ENCODE measurements around the gene ZFYVE28.
"Not testable (repeated sequence)": the region's sequence is repeated elsewhere in the genome, so short reads cannot be mapped to it uniquely, and the experiment has no call there.

ZFYVE28 gene

GRCh38 chr4:2446656-2447564 is 28.5 kb upstream of the ZFYVE28 start:
- no peak for DNase-seq

- DNase-seq: no peak
Measured at GRCh38 chr4:2445571-2445970, 27.1 kb upstream of the ZFYVE28 start.

DNA sequence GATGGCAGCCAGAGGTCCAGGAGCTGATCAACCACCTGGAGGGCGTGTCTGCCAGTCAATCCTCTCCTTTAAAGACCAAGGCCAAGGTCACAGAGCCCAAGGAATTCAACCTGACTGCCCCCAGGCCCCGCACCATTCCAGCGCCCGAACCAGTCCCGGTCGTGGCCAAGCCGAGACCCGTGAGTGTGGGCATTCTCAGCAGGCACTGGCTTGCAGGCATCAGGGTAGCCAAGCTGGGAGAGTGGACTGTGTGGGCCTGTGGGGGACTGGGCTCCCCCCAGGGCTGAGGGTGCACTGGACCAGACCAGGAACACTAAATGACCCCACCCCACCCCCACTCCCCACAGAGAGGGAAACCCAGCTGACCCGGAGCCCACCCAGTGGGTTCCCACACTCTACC is 26.7 kb upstream of the ZFYVE28 start:
- no peak for DNase-seq

DNA sequence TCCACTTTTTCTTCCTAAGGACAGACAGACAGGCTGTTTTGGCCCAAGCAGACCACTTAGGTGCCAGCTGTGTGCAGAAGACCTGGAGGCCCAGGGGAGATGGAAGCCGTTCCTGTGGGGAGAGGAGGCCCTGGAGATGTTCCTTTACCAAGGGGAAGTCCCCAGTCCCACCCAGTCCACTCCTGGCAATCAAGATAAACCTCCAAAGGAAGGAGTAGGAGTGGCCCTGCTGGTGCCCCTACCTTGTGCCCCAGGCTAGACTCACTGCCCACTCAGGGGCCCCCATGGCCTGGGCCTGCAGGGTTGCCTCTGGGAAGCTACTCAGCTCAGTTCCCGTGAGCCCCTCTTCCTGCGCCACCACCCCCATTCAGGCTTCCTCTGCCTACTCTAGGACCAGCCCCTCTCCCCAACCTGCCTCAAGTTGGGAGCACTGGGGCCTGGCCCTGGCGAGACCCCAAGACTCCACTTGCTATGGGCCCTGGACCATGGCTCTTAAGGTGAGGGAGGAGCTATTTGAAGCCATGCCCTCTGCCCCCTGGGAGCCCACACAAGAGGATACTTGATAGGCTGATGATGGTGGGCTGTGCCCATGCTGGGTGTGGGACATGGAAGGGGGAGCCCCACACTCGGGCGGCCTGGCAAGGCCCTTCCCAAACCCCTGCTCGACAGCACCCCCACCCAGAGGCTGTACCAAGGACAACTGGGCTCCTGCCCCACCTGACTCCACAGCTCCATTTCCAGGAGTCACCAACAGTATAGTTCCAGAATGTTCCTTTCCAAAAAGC is 25.7 kb upstream of the ZFYVE28 start:
- no peak for DNase-seq

DNA sequence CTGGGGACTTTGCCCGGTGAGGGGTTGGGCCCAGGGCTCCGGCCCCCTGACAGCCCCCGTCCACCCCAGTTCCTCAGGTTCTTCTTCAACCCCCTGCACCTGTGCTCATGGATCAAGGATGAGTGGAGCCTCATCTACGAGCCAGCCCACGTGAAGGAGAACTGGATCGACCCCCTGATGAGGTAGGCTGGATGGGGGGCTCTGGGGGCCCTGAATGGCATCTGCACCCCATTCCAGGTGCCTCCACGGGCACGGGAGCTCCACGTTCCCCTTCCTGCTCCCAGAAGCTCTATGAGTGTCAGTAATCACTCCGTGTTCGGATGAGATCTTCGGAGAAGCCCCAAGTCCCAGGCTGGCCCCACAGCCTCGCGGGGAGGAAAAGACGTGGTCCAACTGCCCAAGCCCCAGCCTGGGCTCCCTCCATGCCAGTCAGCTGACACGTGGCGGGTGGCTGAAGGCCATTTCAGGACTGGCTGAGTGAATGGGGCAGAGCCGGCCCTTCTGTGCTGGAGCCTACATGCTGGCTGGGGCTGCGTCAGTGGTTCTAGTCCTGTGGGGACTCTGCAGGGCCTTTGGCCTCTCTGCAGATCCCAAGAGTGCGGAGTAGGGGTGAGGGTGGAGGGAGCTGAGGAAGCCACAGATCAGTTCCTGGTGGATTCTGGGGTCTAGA is 24.8 kb upstream of the ZFYVE28 start:
- no peak for DNase-seq

GRCh38 chr4:2442175-2442993 is 23.9 kb upstream of the ZFYVE28 start:
- no peak for DNase-seq

GRCh38 chr4:2441393-2442174 is 23.1 kb upstream of the ZFYVE28 start:
- peak; percentile 55 for DNase-seq

DNA sequence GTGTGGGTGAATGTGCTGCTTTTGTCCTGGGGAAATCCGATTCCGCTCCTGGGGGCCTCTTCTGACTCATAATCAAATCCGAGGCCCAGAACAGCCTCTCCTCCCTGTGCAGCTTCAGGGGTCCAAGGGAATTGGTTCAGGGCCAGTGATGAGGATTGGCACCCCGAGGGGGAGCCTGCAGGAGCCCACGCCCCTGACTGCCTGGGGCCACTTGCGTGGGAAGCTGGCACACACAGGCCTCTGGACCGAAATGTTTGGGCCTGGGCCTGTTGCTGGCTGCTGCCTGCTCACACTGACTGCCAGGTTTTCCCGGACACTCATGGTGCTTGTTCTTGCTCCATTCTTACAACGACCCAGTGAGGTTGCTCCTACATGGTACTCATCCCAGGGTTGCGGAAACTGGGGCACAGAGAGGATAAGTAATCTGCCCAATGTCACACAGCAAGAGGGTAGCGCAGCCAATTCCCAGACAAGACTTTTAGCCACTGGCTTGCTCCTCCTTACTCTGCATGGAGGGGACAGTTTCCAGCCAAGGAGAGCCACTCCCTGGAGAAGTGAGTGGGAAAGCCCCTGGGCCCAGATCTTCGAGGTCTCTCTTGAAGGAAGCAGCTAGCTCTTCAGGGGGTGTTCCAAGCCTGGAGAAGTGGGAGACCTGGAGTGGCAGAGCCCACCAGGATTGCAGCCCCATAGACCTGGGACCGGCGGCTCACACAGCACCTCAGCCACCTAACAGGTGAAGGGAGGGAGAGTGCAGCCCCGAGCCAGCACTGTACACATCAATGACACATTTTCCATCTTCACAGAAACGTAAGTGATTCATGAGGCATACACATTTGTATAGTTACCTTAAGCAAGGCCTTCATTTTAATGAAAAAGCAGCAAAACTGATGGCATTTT is 20.6 kb upstream of the ZFYVE28 start:
- DNase-seq: no peak

- DNase-seq: no peak
Measured at GRCh38 chr4:2437475-2438215, 19.2 kb upstream of the ZFYVE28 start.

- no peak for DNase-seq
Measured at GRCh38 chr4:2436761-2437474, 18.5 kb upstream of the ZFYVE28 start.

DNA sequence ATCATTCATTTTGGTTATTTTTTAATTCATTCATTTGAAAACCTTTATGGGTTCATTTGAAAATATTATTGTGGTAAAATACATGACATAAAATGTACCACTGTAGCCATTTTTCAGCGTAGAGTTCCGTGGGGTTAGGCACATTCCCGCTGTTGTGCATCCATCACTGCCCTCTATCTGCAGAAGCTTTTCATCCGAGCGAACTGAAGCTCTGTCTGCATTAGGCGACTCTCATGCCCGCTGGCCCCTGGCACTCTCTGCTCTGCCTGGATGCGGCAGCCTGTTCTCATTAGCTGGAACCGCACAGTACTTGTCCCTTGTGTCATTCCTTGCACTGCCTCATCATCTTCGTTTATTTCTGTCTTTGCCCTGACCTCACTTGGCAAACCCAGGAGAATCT is 17.9 kb upstream of the ZFYVE28 start:
- DNase-seq: no peak

GRCh38 chr4:2434420-2434819 is 16.0 kb upstream of the ZFYVE28 start:
- no peak for DNase-seq

DNA sequence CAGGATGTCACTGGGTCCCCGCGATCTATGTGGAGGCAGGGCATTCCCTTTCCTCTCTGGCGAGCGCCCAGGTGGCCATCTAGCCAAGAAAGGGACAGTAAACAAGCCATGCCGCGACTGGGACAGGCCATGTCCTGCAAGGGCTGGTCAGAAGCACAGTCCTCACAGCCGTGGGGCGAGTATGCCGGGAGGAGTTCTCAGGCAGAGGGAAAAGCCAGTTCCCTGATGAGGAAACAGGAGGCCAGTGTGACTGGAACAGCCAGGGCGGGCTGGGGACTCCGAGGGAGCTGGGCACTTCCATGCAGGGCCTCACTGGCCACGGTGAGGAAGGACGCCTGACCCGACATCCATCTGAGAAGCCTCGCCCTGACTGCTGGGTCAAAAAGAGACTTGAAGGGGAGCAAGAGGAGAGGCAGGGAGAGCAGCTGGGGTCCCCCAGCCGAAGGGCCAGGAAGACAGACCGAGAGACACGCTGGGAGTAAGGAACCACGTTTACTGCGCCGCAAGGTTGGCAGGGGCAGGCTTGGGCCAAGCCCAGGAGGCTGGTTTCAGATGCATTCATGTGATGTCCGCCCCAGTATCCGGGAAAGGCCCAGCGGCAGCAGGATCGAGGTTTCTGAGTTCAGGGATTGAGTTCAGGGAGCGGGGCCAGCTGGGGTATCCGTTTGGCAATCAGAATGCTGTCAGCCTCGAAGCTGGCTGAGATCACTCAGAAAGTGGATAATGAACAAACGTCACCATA is 15.3 kb upstream of the ZFYVE28 start:
- DNase-seq: no peak

DNA sequence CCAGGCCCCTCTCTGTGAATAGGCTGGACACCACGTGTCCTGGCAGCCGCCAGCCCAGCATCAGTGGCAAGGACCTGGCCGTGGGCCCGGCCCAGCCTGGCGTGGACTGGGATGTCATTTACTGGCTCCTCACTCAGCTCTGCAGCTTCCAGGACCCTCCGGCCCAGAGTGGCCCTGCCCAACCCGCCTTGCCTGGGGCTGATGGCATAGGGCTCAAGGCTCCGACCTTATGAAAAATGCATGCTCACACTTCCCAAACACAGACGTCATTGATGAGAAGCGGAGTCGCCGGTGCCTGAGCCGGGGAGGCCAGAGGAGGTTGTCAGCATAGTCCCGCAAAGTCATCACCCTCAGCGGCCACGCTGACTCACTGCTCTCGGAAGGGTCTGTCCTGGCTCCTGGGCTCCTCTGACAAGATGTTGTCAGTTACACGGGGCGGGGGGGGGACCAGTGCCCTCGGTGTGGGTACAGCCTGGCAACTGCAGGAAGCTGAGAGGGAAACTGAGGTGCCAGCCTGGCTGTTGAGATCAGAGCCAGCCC is 14.6 kb upstream of the ZFYVE28 start:
- DNase-seq: no peak

DNA sequence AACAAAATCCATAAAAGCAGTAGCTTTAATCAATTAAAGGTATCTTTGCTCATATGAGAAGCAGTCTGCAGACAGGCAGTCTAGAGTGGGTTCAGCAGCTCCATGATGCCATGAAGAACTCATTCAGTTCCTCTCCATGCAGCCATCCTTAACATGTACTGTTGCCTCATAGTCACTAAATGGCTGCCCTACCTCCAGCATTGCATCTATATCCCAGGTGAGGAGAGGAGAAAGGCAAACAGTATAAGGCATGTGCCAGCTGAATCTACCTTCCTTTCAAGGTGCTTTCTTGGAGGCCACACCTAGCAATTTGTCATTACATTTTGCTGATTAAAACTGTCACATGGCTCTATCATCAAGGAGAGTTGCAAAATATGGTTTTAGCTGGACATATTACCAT is 13.6 kb upstream of the ZFYVE28 start:
- DNase-seq: no peak

- not testable (repeated sequence) for DNase-seq
Measured at GRCh38 chr4:2429945-2430757, 11.7 kb upstream of the ZFYVE28 start.

All from effector CD4-positive, alpha-beta T cell (primary cell).